Effector memory CD4-positive, alpha-beta T cell (primary cell): Measurements from ENCODE around the gene IFITM10.

ENCODE experiments used
- DNase-seq, 3 donors: peaks; one replicate each; pipeline ENCODE4 v3.0.0-alpha.2; 2020
- H3K27ac ChIP-seq: 2 replicates; pipeline ENCODE4 v1.7.0; 2013; ENCODE audit warnings: mild to moderate bottlenecking, low read length, moderate library complexity; ENCODE audit not compliant: insufficient read depth, poor library complexity, severe bottlenecking
- H3K27me3 ChIP-seq: replicated peaks from 2 replicates; pipeline ENCODE4 v1.7.0; 2013; ENCODE audit warnings: mild to moderate bottlenecking, low read length; ENCODE audit not compliant: insufficient read depth, control insufficient read depth, poor library complexity, severe bottlenecking
- H3K36me3 ChIP-seq: 2 replicates; pipeline ENCODE4 v1.7.0; 2013; ENCODE audit warnings: mild to moderate bottlenecking, low read length, moderate library complexity; ENCODE audit not compliant: control insufficient read depth, insufficient read depth
- H3K4me1 ChIP-seq: 2 replicates; pipeline ENCODE4 v1.7.0; 2013; ENCODE audit warnings: low read length, mild to moderate bottlenecking; ENCODE audit not compliant: control insufficient read depth, insufficient read depth, poor library complexity, severe bottlenecking
- H3K4me3 ChIP-seq: 2 replicates; pipeline ENCODE4 v1.7.0; 2013; ENCODE audit warnings: low read length, low read depth, mild to moderate bottlenecking; ENCODE audit not compliant: insufficient read depth, poor library complexity, severe bottlenecking
- H3K9me3 ChIP-seq: 2 replicates; pipeline ENCODE4 v1.7.0; 2013; ENCODE audit warnings: mild to moderate bottlenecking, low read length, moderate library complexity; ENCODE audit not compliant: control insufficient read depth

Gene IFITM10

DNA sequence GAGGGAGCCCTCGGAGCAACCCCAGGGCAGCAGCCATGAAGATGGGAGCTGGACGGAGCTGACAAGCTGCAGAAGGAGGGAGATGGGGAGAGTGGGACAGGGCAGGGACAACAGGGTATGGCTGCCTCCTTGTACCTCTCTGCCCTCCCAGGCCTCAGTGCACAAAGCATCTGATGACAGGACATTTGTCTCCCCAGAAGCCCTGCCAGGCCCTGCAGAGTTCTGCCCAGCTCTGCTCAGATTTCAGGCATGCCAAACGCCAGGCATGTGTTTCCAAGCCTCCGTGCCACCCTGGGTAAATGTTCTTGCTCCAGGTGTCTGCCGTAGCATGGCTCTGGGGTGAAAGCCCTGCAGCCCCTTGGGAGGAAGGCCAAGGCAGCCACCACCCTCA is 1.1 kb upstream of the IFITM10 start:
- Histone ChIP-seq H3K27ac (no peak overlapping the region), H3K9me3 (no peaks in the 10 kb centered on the region), H3K27me3 (peaks cover 7% of the 10 kb centered on the region), H3K4me1 (peaks cover 30% of the 10 kb centered on the region), H3K36me3 (peaks cover 36% of the 10 kb centered on the region), H3K4me3 (no peak overlapping the region)
- DNase-seq = no peak

DNA sequence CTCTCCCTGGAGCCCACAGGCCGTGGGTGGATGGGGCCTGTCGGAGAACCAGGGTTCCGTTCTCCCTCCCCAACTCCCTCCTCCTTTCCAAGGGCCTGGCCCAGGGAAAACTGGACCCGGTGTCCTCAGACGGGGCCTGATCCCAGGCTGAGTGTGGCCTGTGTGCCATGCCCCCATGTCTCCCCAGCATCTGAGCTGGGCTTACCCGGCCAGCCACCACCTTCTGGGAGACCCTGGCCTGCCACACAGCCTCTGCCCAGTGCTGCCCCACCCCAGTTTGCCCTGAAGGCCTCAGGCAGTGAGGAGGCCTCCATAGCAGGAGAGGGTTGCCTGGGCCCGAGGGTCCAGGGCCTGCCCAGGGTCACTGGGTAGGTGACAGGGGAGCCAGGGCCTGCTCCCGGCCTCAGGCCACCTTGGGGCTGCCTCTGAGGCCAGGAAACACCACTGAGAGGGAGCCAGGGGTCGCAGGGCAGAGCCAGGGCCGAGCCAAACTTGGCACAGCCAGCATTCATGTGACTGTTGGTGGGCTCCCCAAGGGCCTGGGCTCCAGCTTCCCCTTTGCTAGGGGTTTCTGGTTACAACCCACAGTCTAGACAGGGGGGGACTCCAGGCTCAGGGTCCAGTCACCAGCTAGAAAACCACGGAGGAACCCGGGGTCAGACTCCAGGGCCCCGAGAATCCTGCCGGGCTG is 590 bp upstream of the IFITM10 start:
- no peaks in the 10 kb centered on the region for H3K9me3 ChIP-seq
- DNase-seq = no peak
- no peak overlapping the region for H3K4me3 ChIP-seq
- H3K36me3 ChIP-seq = peaks cover 36% of the 10 kb centered on the region
- H3K27me3 ChIP-seq = peaks cover 7% of the 10 kb centered on the region
- no peak overlapping the region for H3K27ac ChIP-seq
- peaks cover 25% of the 10 kb centered on the region for H3K4me1 ChIP-seq

DNA sequence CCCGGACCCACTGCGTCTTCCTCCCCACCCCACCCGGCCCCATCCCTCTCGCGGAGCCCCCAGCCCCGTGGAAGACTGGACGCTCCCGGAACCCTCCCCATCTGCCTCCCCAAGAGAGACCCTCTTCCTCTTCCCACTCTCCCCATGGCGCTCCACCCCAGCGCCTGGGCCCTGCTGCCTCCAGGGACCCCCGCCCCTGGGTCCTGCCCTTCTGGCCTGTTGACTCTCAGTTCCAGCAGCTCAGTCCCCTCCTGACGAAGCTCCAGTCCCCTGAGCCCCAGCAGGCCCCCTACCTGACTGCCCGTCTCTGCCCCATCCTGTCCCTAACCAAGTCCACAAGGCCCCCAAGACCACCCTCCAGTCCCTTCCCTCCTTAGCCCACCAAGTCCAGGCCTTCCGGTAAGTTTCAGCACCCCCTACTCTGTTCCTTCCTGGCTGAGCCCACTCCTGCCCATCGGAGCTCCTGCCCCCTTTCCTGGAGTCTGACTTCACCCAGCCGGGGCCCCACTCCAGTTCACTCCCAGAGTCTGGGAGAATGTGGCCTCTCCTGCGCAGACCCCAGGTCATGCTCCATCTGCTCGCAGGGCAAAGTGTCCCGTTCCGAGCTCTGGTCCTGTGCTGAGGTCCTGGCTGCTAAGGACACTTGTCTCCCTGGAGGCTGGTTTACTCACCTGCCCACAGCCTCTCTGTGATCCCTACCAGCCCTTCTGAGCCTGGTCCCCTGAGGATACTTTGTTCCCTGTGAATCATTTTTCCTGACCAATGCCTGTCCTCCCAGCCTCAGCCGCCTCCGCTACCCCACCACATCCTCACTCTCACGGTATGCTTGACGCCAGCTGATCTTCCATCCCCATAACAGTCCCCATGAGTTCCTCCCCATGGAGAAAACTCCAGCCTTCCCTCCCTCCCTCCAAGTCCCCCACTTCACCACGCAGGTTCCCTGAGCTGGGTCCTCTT is 722 bp downstream of the IFITM10 start:
- H3K27me3 ChIP-seq = peaks cover 7% of the 10 kb centered on the region
- peaks cover 12% of the 10 kb centered on the region for H3K4me1 ChIP-seq
- H3K9me3 ChIP-seq = no peaks in the 10 kb centered on the region
- DNase-seq = no peak
- H3K36me3 ChIP-seq = peaks cover 26% of the 10 kb centered on the region
- no peak overlapping the region for H3K4me3 ChIP-seq
- H3K27ac ChIP-seq = no peak overlapping the region

DNA sequence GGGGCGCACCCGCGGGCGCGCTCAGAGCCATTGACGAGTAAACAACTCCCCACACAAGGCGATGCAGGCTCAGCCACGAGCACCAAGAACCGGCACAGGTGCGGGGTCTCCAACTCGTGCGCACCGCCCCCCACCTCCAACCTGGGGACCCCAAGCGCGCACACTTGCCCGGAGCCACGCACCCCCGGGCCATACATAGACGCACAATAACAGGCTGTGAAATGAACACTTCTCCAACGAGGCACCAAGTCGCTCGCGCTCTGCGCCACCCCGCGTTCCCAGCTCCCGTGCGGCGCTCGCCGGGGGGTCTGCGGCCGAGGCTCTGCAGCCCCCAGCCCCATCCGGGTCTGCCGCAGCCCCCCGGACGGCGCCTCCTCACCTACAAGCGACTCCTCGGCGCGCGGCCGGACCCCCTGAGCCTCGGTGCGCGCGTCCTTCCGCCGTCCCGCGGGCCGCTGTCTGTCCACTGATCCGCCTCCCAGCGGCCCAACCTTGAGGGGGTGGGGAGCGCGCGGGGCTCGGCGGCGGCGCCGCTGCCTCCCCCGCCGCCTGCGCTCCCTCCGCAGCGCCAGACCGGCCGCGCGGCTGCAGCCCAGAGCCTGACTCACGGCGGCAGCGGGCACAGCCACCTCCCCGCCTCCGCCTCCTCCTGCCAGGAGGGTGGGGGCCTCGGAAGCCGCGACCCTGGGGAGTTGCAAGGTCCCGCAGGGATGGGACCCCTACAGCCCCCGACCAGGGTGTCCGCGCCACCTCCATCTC is 1.6 kb downstream of the IFITM10 start:
- no peak for DNase-seq
- peaks cover 12% of the 10 kb centered on the region for H3K4me1 ChIP-seq
- peaks cover 18% of the 10 kb centered on the region for H3K36me3 ChIP-seq
- no peaks in the 10 kb centered on the region for H3K9me3 ChIP-seq
- H3K27me3 ChIP-seq = peaks cover 7% of the 10 kb centered on the region
- no peak overlapping the region for H3K27ac ChIP-seq
- no peak overlapping the region for H3K4me3 ChIP-seq

DNA sequence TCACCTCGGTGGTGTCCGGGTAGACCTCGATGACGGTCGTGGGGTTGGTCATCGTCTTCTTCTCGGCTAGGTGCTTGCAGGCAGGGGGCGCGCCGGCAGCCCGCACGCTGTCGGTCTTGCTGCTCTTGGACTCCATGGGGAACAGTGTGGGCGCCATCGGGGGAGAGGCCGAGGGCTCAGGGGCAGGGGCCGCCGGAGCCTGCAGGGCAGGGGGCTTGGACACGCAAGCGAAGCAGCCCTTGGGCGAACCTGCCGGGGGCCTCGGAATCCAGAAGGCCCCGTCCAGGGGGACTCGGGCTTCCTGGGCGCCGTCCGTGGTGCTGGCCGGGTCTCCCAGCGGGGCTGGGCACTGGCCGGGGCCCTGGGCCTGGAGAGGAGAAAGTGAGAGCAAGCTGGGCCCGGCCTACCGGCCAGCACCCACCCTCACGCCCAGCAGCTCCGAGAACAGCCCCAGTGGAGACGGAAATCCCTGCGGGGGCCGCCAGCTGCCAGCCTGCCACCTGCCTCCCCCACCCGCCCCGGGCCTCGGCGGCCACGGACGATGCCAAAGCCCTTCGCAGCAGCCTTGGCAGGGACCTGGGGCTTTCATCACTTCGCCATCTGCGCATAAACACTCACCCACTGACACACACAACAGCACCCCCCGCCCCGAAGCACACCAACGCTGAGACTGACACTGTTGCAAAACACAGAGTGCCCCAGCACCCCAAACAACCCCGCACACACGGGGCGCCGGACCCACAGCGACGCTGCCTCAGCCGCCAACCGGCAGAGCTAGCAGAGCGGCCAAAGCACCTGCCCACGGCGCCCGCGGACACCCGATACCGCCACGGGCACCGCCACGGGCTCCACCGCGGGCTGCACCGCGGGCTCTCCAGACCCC is 2.4 kb downstream of the IFITM10 start:
- Histone ChIP-seq H3K27me3 (peaks cover 7% of the 10 kb centered on the region), H3K27ac (no peak overlapping the region), H3K4me1 (peaks cover 12% of the 10 kb centered on the region), H3K4me3 (no peak overlapping the region), H3K9me3 (no peaks in the 10 kb centered on the region), H3K36me3 (peaks cover 10% of the 10 kb centered on the region)
- no peak for DNase-seq

DNA sequence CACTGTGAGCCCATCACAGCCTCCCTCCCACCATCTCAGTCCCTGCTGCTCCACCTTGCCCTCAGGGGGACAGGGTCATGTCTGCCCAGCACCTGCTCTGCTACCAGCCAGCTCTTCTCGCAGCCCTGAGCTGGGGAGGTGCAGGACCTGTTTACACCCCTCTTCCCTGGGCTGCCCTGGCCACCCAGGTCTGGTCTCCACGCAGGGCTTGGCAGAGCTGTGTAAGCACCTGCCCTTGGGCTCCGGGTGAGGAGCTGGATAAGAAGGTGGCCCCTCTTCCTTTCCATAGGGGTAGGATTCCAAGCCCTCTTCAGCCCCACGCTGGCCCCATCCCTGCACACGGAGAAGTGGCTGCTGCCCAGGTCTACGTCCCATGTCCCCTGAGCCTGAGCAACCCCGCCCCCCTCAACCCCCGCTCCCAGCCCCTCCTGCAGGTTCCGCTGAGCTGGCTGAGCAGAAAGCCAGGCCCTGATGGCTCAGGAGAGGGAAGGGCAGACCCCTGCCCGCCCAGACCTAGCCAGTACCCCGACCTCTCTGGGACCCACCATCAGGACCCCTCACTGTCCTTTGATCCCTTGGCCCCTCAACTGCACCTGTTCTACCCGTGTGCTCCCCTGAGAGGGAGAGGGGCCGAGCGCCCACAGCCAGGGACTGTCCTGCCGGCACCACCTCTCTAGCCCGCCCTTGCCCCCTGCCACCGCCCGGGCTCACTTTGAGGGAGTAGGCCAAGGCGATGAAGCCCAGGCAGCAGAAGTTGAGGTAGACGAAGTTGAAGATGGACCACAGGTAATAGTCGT is 3.2 kb downstream of the IFITM10 start:
- no peak overlapping the region for H3K27ac ChIP-seq
- no peak overlapping the region for H3K4me3 ChIP-seq
- no peaks in the 10 kb centered on the region for H3K9me3 ChIP-seq
- H3K4me1 ChIP-seq = peaks cover 12% of the 10 kb centered on the region
- peaks cover 1% of the 10 kb centered on the region for H3K36me3 ChIP-seq
- DNase-seq = no peak
- peaks cover 7% of the 10 kb centered on the region for H3K27me3 ChIP-seq

DNA sequence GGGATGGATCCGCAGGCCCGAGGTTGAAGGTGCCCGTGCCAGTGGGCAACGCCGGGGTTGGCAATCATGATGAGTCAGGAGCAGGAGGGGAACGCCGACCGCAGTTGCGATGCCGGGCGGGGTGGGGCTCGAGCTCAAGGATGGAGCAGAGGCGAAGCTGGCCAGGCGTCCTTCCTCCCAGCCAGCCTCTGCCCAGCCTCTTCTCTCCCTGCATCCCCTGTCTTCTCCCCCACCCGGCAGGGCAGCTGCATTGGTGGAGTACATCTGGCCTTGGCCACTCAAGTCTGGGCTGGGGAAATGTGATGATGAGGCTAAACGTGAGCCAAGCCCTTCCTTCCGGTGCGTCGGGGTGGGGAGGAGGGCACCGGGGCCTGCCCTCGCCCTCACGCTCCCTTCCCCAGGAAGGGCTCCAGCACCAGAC is 3.9 kb downstream of the IFITM10 start:
- H3K4me3 ChIP-seq = no peak overlapping the region

DNA sequence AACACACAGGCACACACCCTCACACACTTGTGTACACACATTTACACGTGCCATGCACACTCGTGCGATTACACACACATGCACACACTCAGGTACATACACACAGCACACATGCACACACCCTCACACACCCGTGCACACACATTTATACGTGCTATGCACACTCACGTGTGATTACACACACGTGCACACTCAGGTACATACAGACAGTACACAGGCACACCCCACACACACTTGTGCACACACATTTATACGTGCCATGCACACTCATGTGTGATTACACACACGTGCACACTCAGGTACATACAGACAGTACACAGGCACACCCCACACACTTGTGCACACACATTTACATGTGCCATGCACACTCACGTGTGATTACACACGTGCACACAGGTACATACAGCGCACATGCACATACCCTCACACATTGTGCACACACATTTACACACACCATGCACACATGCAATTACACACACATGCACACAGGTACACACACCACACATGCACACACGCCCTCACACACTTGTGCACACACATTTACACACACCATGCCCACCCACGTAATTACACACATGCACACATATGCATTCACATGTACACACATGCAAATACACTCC is 4.6 kb downstream of the IFITM10 start:
- Histone ChIP-seq H3K9me3 (no peaks in the 10 kb centered on the region), H3K4me3 (no peak overlapping the region), H3K27me3 (peaks cover 7% of the 10 kb centered on the region), H3K4me1 (peaks cover 12% of the 10 kb centered on the region), H3K36me3 (no peaks in the 10 kb centered on the region), H3K27ac (no peak overlapping the region)
- no peak for DNase-seq

More for the DNA sequence above, 3.9 kb downstream of the IFITM10 start:
- H3K36me3 ChIP-seq = no peaks in the 10 kb centered on the region
- H3K27me3 ChIP-seq = peaks cover 7% of the 10 kb centered on the region
- peaks cover 12% of the 10 kb centered on the region for H3K4me1 ChIP-seq
- no peaks in the 10 kb centered on the region for H3K9me3 ChIP-seq
- no peak for DNase-seq
- H3K27ac ChIP-seq = no peak overlapping the region
